HT1080 (cell line): ENCODE results near the gene ASB15. TPM values are rescaled to one million over a fixed set of nuclear protein-coding genes. Genes with fewer than 3 reads are reported as not detected.
"Not testable (repeated sequence)": the region's sequence is repeated elsewhere in the genome, so short reads cannot be mapped to it uniquely, and the experiment has no call there.

Experiments
- DNase-seq: peaks from one replicate; pipeline ENCODE4 v3.0.0-alpha.2; 2015; ENCODE audit warnings: low read depth
- polyA plus RNA-seq, 2 experiments: library from polyadenylated mRNA; depleted of rRNA; stranded (reverse); fragments of >200 nt; gene quantifications; 2 replicates each; pipeline ENCODE4 v1.2.3, GENCODE V29; 2015
- total RNA-seq: library from RNA; depleted of rRNA; stranded (reverse); fragments of >200 nt; shearing (Covaris generic); gene quantifications from 2 replicates; pipeline ENCODE4 v1.2.3, GENCODE V29; 2014; rRNA removed

The ASB15 gene
- not detected in 2 replicates for total RNA-seq
- not detected in 2 replicates for polyA plus RNA-seq (2015; cell fraction: cytosol; rRNA removed)
- polyA plus RNA-seq (2015; cell fraction: nucleus; rRNA removed): not detected in 2 replicates

- no peak for DNase-seq
Measured at GRCh38 chr7:123601530-123601929, at the start of gene ASB15. ASB15 (plus strand) TSS chr7:123601821; CDS start chr7:123614503, 12,682 bp downstream.

- DNase-seq: not testable (repeated sequence)
Measured at GRCh38 chr7:123552134-123552533, 49.5 kb upstream of the ASB15 start.

- no peak for DNase-seq
Measured at GRCh38 chr7:123552641-123553040, 49.0 kb upstream of the ASB15 start.

- no peak for DNase-seq
Measured at GRCh38 chr7:123553159-123553558, 48.5 kb upstream of the ASB15 start.

- DNase-seq: no peak
Measured at GRCh38 chr7:123555484-123555883, 46.1 kb upstream of the ASB15 start.

GRCh38 chr7:123557016-123557397, 44.6 kb upstream of the ASB15 start:
- no peak for DNase-seq

- peak; percentile 96 for DNase-seq
Measured at GRCh38 chr7:123557398-123558288, 44.0 kb upstream of the ASB15 start, which contains the start of gene NDUFA5. NDUFA5 (minus strand) TSS chr7:123557818; CDS start chr7:123557795, 23 bp downstream.

- no peak for DNase-seq
Measured at GRCh38 chr7:123558289-123558874, 43.2 kb upstream of the ASB15 start.

- DNase-seq: no peak
Measured at GRCh38 chr7:123562121-123562520, 39.5 kb upstream of the ASB15 start.

GRCh38 chr7:123569352-123570010, 32.1 kb upstream of the ASB15 start:
- DNase-seq: no peak

- peak; percentile 20 for DNase-seq
Measured at GRCh38 chr7:123570390-123571182, 31.0 kb upstream of the ASB15 start.

- no peak for DNase-seq
Measured at GRCh38 chr7:123571187-123571586, 30.4 kb upstream of the ASB15 start.

GRCh38 chr7:123571684-123572083, 29.9 kb upstream of the ASB15 start:
- peak; percentile 52 for DNase-seq

GRCh38 chr7:123573341-123573740, 28.3 kb upstream of the ASB15 start:
- DNase-seq: no peak

GRCh38 chr7:123573896-123574467, 27.6 kb upstream of the ASB15 start:
- no peak for DNase-seq

GRCh38 chr7:123579416-123579815, 22.2 kb upstream of the ASB15 start:
- DNase-seq: no peak

- DNase-seq: peak; percentile 50
Measured at GRCh38 chr7:123580406-123581161, 21.0 kb upstream of the ASB15 start.

GRCh38 chr7:123581162-123581459, 20.5 kb upstream of the ASB15 start:
- no peak for DNase-seq

- no peak for DNase-seq
Measured at GRCh38 chr7:123583821-123584220, 17.8 kb upstream of the ASB15 start.

- no peak for DNase-seq
Measured at GRCh38 chr7:123588376-123588775, 13.2 kb upstream of the ASB15 start.
